PC-3 (cell line): Measurements from ENCODE around the gene VAPB.

Experiments used
- CTCF ChIP-seq: fragments of 300-600 bp; sonication (generic); conservative IDR thresholded peaks from 2 replicates; pipeline ENCODE4 v1.5.1; 2017; ENCODE audit warnings: antibody characterized with exemption, low read depth, mild to moderate bottlenecking, low read length
- EZH2 ChIP-seq: fragments of 300-600 bp; sonication (generic); IDR thresholded peaks from one replicate; pipeline ENCODE4 v1.6.1; 2017; ENCODE audit warnings: antibody characterized with exemption, mild to moderate bottlenecking, low read length; ENCODE audit not compliant: unreplicated experiment
- EZH2phosphoT487 ChIP-seq: fragments of 300-600 bp; sonication (generic); IDR thresholded peaks from 2 replicates; pipeline ENCODE4 v1.6.1; 2018; ENCODE audit warnings: mild to moderate bottlenecking, antibody characterized with exemption, low read length, borderline replicate concordance

- no peak for TF ChIP-seq CTCF
- TF ChIP-seq EZH2 = no peak
- no peak for TF ChIP-seq EZH2phosphoT487
Observed at GRCh38 chr20:58388028-58388601, 914 bp upstream of the VAPB start.
